Activated CD4-positive, alpha-beta memory T cell treated with anti-CD3 and anti-CD28 coated beads for 36 hours (primary cell): Measurements from ENCODE around the gene NAT9. TPM values are rescaled to one million over a fixed set of nuclear protein-coding genes. Genes with fewer than 3 reads are reported as not detected.
A peak's percentile ranks its signal among the peaks of the same experiment; 100 is the strongest.

Experiments
- CTCF ChIA-PET: fragments of 350-600 bp; sonication (Branson Sonifier 250); formaldehyde crosslinking; loops from one replicate; lab custom pipeline; 2021; ENCODE audit warnings: antibody characterized with exemption, inconsistent platforms; lab: Charles Lee
- POLR2A ChIA-PET: fragments of 350-600 bp; sonication (Branson Sonifier 250); formaldehyde crosslinking; loops from one replicate; lab custom pipeline; 2021; ENCODE audit warnings: antibody characterized with exemption; lab: Charles Lee
- DNase-seq: peaks from one replicate; pipeline ENCODE4 v3.0.0-alpha.2; 2020
- H3K27ac Mint-ChIP-seq: one replicate; pipeline ENCODE4 v1.8.0; 2021; ENCODE audit warnings: mixed read lengths
- H3K27me3 Mint-ChIP-seq: one replicate; pipeline ENCODE4 v1.8.0; 2021; ENCODE audit warnings: mixed read lengths
- H3K36me3 Mint-ChIP-seq: one replicate; pipeline ENCODE4 v1.8.0; 2021; ENCODE audit warnings: mixed read lengths
- H3K4me1 Mint-ChIP-seq: one replicate; pipeline ENCODE4 v1.8.0; 2021; ENCODE audit warnings: low read depth, mixed read lengths
- H3K4me3 Mint-ChIP-seq: one replicate; pipeline ENCODE4 v1.8.0; 2021; ENCODE audit warnings: mild to moderate bottlenecking, mixed read lengths
- H3K9me3 Mint-ChIP-seq: one replicate; pipeline ENCODE4 v1.8.0; 2021; ENCODE audit warnings: mixed read lengths
- intact Hi-C: fragments of 100-400 bp; cut with micrococcal nuclease; formaldehyde crosslinking; loops from one replicate; pipeline ENCODE4 v1.15.1; 2023
- total RNA-seq, 2 experiments: library from RNA; stranded (reverse); gene quantifications; one replicate each; pipeline ENCODE4 v1.2.3, GENCODE V29; 2021

NAT9 gene
- total RNA-seq, 2 experiments from 2014 or later: 42.9 to 46.9 TPM

- Mint-ChIP-seq H3K27me3 (no peaks in the 10 kb centered on the region), H3K9me3 (no peaks in the 10 kb centered on the region), H3K36me3 (peaks cover 38% of the 10 kb centered on the region), H3K4me1 (peaks cover 28% of the 10 kb centered on the region), H3K4me3 (no peak overlapping the region), H3K27ac (peak overlapping the region; percentile 50)
- intact Hi-C loops: no loop called here
- CTCF ChIA-PET: interaction anchor here (1.0 to 1.7 kb wide), 2 partner anchors 23 to 24 kb away, joined by 3 to 7 read pairs; no protein-coding TSS in a partner anchor
- POLR2A ChIA-PET: interaction anchor here (1.7 to 2.0 kb wide), 2 partner anchors 9 to 18 kb away, joined by 5 to 13 read pairs; no protein-coding TSS in a partner anchor
- DNase-seq: no peak
Measured at GRCh38 chr17:74768069-74768762, 7.9 kb downstream of the NAT9 start.

GRCh38 chr17:74767111-74767516 is 9.0 kb downstream of the NAT9 start:
- ChIA-PET CTCF (interaction anchor here (0.7 to 1.7 kb wide), 6 partner anchors 10 to 96 kb away, joined by 3 to 7 read pairs (median 3); no protein-coding TSS in a partner anchor), POLR2A (interaction anchor here (2.0 kb wide), 1 partner anchor 16 kb away, joined by 13 read pairs; no protein-coding TSS in a partner anchor)
- Mint-ChIP-seq H3K27ac (no peak overlapping the region), H3K9me3 (no peaks in the 10 kb centered on the region), H3K36me3 (peaks cover 27% of the 10 kb centered on the region), H3K4me1 (peaks cover 20% of the 10 kb centered on the region), H3K4me3 (no peak overlapping the region), H3K27me3 (no peaks in the 10 kb centered on the region)
- DNase-seq: no peak
- intact Hi-C loops: no loop called here

GRCh38 chr17:74766413-74766812 is 9.7 kb downstream of the NAT9 start:
- intact Hi-C loops: no loop called here
- Mint-ChIP-seq H3K4me1 (peaks cover 20% of the 10 kb centered on the region), H3K9me3 (no peaks in the 10 kb centered on the region), H3K27me3 (no peaks in the 10 kb centered on the region), H3K27ac (peak overlapping the region; percentile 5), H3K4me3 (no peak overlapping the region), H3K36me3 (peaks cover 24% of the 10 kb centered on the region)
- POLR2A ChIA-PET: interaction anchor here (2.0 kb wide), 1 partner anchor 16 kb away, joined by 13 read pairs; no protein-coding TSS in a partner anchor
- DNase-seq: no peak
- CTCF ChIA-PET: interaction anchor here (1.0 to 1.4 kb wide), 3 partner anchors 9 to 28 kb away, joined by 3 read pairs; no protein-coding TSS in a partner anchor

- Mint-ChIP-seq H3K27me3 (no peaks in the 10 kb centered on the region), H3K4me3 (no peak overlapping the region), H3K4me1 (peaks cover 24% of the 10 kb centered on the region), H3K36me3 (peaks cover 18% of the 10 kb centered on the region), H3K27ac (peak overlapping the region; percentile 33), H3K9me3 (no peaks in the 10 kb centered on the region)
- ChIA-PET POLR2A (no interaction called here), CTCF (interaction anchor here (0.7 kb wide), 1 partner anchor 14 kb away, joined by 3 read pairs; no protein-coding TSS in a partner anchor)
- intact Hi-C loops: no loop called here
- no peak for DNase-seq
Measured at GRCh38 chr17:74764751-74765286, 11.3 kb downstream of the NAT9 start.

GRCh38 chr17:74763565-74764387 is 12.4 kb downstream of the NAT9 start:
- ChIA-PET CTCF (interaction anchor here (0.6 to 1.3 kb wide), 3 partner anchors 13 to 106 kb away, joined by 3 read pairs; no protein-coding TSS in a partner anchor), POLR2A (no interaction called here)
- Mint-ChIP-seq H3K9me3 (no peaks in the 10 kb centered on the region), H3K36me3 (peaks cover 13% of the 10 kb centered on the region), H3K4me3 (no peak overlapping the region), H3K4me1 (peaks cover 33% of the 10 kb centered on the region), H3K27ac (no peak overlapping the region), H3K27me3 (no peaks in the 10 kb centered on the region)
- intact Hi-C loops: no loop called here
- DNase-seq: no peak

- Mint-ChIP-seq H3K4me1 (peaks cover 50% of the 10 kb centered on the region), H3K27ac (no peak overlapping the region), H3K9me3 (no peaks in the 10 kb centered on the region), H3K36me3 (peaks cover 6% of the 10 kb centered on the region), H3K27me3 (no peaks in the 10 kb centered on the region), H3K4me3 (no peak overlapping the region)
- intact Hi-C loops: no loop called here
- no peak for DNase-seq
- POLR2A ChIA-PET: interaction anchor here (1.0 kb wide), 1 partner anchor 12 kb away, joined by 3 read pairs; no protein-coding TSS in a partner anchor
- CTCF ChIA-PET: interaction anchor here (1.0 to 14.9 kb wide), 5 partner anchors 10 to 29 kb away, joined by 3 to 176 read pairs (median 4); partner anchors contain the start of gene NHERF1
Measured at GRCh38 chr17:74761931-74762330, 14.2 kb downstream of the NAT9 start.

- intact Hi-C loops: no loop called here
- DNase-seq: no peak
- Mint-ChIP-seq H3K27me3 (no peaks in the 10 kb centered on the region), H3K36me3 (peaks cover 4% of the 10 kb centered on the region), H3K4me3 (no peak overlapping the region), H3K27ac (peak overlapping the region; percentile 38), H3K9me3 (no peaks in the 10 kb centered on the region), H3K4me1 (peaks cover 55% of the 10 kb centered on the region)
- CTCF ChIA-PET: interaction anchor here (1.0 to 14.9 kb wide), 5 partner anchors 10 to 30 kb away, joined by 3 to 176 read pairs (median 3); partner anchors contain the start of gene NHERF1
- POLR2A ChIA-PET: interaction anchor here (1.0 kb wide), 1 partner anchor 11 kb away, joined by 3 read pairs; no protein-coding TSS in a partner anchor
Measured at GRCh38 chr17:74761419-74761818, 14.7 kb downstream of the NAT9 start.

- POLR2A ChIA-PET: interaction anchor here (1.2 to 3.0 kb wide), 2 partner anchors 11 to 116 kb away, joined by 3 to 16 read pairs; no protein-coding TSS in a partner anchor
- Mint-ChIP-seq H3K4me1 (peaks cover 56% of the 10 kb centered on the region), H3K9me3 (no peaks in the 10 kb centered on the region), H3K4me3 (no peak overlapping the region), H3K36me3 (no peaks in the 10 kb centered on the region), H3K27me3 (no peaks in the 10 kb centered on the region), H3K27ac (peak overlapping the region; percentile 85)
- intact Hi-C loops: no loop called here
- CTCF ChIA-PET: interaction anchor here (1.1 to 14.9 kb wide), 11 partner anchors 10 to 197 kb away, joined by 3 to 176 read pairs (median 32); partner anchors contain the start of genes NHERF1 and RAB37
- no peak for DNase-seq
Measured at GRCh38 chr17:74760404-74761105, 15.6 kb downstream of the NAT9 start.

GRCh38 chr17:74759941-74760340 is 16.2 kb downstream of the NAT9 start:
- intact Hi-C loops: loop anchor here (1.0 to 2.0 kb wide), 2 partner anchors 9 to 17 kb away; no protein-coding TSS in a partner anchor
- Mint-ChIP-seq H3K27me3 (no peaks in the 10 kb centered on the region), H3K4me1 (peaks cover 62% of the 10 kb centered on the region), H3K9me3 (no peaks in the 10 kb centered on the region), H3K4me3 (no peak overlapping the region), H3K36me3 (no peaks in the 10 kb centered on the region), H3K27ac (peak overlapping the region; percentile 85)
- CTCF ChIA-PET: interaction anchor here (1.0 to 14.9 kb wide), 13 partner anchors 10 to 198 kb away, joined by 3 to 176 read pairs (median 7); partner anchors contain the start of genes NHERF1 and RAB37
- no peak for DNase-seq
- POLR2A ChIA-PET: interaction anchor here (1.1 to 3.0 kb wide), 4 partner anchors 9 to 116 kb away, joined by 3 to 16 read pairs (median 4); no protein-coding TSS in a partner anchor

- Mint-ChIP-seq H3K9me3 (no peaks in the 10 kb centered on the region), H3K4me3 (peak overlapping the region; percentile 23), H3K27ac (peak overlapping the region; percentile 85), H3K36me3 (no peaks in the 10 kb centered on the region), H3K27me3 (no peaks in the 10 kb centered on the region), H3K4me1 (peaks cover 69% of the 10 kb centered on the region)
- intact Hi-C loops: loop anchor here (1.0 to 2.0 kb wide), 2 partner anchors 8 to 17 kb away; no protein-coding TSS in a partner anchor
- CTCF ChIA-PET: interaction anchor here (1.0 to 14.9 kb wide), 12 partner anchors 9 to 199 kb away, joined by 3 to 176 read pairs (median 20); partner anchors contain the start of genes NHERF1 and RAB37
- DNase-seq: peak; percentile 73
- POLR2A ChIA-PET: interaction anchor here (1.1 to 3.0 kb wide), 4 partner anchors 10 to 115 kb away, joined by 3 to 16 read pairs (median 4); no protein-coding TSS in a partner anchor
Measured at GRCh38 chr17:74759243-74759801, 16.8 kb downstream of the NAT9 start.
